DMS 273 treated with DMSO at 0.1 percent for 48 hours (cell line): ENCODE data around the gene CRAMP1.
"Not testable (repeated sequence)": the region's sequence is repeated elsewhere in the genome, so short reads cannot be mapped to it uniquely, and the experiment has no call there.

Source experiments
- DNase-seq: peaks from one replicate; lab custom pipeline; 2025; lab: John Stamatoyannopoulos, UW

CRAMP1 gene, protein sequence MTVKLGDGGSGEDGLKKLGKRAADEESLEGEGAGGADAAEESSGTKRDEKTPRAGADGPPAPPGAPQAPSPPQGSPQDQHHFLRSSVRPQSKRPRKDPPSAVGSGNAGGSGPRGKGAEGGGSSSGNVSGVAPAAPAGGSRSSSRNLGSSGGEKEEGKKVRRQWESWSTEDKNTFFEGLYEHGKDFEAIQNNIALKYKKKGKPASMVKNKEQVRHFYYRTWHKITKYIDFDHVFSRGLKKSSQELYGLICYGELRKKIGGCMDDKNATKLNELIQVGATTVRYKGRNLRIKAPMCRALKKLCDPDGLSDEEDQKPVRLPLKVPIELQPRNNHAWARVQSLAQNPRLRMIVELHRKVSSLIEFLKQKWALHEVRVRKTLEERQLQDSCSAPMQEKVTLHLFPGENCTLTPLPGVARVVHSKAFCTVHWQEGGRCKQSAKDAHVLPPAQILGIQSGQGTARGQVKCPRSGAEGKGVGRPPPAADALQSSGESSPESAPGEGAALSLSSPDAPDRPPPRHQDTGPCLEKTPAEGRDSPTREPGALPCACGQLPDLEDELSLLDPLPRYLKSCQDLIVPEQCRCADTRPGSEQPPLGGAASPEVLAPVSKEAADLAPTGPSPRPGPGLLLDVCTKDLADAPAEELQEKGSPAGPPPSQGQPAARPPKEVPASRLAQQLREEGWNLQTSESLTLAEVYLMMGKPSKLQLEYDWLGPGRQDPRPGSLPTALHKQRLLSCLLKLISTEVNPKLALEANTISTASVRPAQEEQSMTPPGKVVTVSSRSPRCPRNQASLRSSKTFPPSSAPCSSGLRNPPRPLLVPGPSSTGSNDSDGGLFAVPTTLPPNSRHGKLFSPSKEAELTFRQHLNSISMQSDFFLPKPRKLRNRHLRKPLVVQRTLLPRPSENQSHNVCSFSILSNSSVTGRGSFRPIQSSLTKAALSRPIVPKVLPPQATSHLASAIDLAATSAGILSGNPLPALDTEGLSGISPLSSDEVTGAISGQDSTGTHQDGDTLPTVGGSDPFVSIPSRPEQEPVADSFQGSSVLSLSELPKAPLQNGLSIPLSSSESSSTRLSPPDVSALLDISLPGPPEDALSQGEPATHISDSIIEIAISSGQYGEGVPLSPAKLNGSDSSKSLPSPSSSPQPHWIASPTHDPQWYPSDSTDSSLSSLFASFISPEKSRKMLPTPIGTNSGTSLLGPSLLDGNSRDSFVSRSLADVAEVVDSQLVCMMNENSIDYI (N-terminal part only)

DNA sequence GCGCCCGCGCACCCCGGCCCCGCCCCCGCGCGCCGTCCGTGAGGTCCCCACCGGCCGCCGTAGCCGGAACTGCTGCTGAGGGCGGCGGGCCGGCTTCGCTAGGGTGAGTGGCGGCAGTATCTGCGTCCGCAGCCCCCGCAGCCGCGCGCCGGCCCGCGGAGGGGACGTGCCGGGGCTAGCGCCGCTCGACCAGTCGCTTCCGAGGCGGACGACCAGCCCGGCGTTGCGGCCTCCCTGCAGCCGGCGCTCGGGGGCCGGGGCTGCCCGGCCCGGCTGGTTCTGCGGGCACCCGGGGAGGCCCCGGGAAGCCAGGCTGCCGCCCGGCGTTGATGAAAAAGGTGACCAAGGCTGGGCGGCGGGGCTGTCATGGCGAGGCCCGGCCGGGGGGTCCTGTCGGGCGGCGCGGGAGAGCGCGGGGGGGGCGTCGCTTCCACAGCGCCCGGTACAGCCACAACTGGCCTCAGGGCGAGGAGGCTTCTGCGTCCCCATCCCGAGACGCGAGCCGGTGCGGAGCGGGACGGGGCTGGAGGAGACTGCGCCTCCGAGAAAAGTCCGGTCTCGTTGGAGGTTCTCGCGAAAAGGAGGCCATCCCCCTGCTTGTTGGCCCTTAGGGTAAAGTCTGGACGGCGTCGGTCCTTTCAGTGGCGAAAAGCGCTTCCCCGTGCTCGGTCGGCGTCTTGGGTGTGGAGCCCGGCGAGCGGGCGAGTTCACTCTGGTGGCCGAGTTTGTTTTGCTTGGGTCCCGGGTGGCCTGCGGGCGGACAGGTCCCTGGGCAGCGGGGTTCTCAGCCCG is at the start of gene CRAMP1:
Gene CRAMP1 (plus strand): TSS at position 41 of the 792 bp plus-strand sequence. CDS start 2,280 bp downstream, outside the sequence.
- no peak for DNase-seq

DNA sequence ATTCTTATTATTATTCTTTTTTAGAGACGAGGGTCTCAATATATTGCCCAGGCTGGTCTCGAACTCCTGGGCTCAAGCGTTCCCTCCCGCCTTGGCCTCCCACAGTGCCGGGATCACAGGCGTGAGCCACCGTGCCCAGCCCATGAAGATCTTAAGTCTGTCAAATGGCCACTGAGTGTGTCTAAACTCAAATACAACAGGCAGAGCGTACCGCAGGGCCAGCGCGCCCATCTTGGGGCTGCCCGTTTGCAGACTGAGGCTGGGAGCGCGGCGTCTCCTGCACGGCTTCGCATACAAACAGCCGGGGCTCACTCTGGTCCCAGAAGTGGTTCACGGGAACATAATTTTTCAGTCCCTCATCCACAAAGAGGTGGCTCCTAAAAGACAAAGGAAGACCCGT is 48.4 kb upstream of the CRAMP1 start:
- no peak for DNase-seq

DNA sequence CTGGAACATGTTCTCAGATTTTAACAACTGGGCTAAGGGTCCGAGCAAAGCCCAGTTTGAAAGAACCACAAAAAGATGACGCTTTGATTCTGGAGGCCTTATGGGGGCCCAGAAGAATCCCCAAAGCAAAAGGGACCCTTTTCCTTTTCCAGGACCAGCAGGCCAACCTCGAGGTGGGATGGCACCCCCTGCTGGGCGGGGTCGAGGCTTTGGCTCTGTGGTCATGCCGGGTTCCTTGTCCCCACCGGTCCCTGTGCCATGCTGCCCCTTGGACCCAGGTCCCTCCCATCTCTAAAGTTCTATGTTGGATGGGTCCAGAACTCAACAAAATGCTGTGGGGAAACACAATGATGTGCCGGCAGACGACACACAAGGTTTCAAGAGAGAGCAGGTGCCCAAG is 47.8 kb upstream of the CRAMP1 start:
- DNase-seq, result no peak

DNA sequence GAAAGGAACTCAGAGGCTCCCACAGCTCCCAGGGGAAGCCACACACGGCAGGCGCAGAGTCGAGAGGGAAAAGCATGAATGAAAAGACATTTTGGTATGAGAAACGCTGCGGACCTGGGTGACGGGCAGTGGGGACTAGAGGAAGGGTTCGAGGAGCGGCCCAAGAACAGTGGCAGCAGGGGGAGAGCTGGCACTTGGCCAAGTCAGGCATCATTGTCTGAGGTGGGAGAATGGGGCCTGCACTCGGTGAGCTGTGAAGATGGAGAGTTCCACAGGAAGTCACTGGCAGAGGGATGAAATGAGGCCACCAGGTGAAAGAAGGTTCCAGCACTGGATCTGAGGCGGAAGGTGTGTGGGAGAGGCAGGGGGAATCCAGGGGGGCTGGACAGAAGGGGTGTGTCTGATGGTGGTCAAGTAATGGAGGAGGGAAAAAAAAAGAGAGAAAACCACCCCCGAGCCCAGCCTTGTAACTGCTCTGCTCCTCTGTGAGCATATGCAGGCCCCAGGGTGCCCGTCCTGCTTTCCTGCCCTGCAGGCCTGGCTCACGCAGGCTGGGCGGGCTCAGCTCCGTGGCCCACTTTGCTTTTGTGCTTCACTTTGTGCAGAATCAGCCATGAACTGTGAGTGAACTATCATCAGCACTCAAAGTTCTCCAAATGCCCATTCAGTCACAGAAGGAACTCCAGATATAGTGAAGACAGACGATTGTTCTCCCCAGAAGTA is 46.9 kb upstream of the CRAMP1 start:
- DNase-seq, result no peak

DNA sequence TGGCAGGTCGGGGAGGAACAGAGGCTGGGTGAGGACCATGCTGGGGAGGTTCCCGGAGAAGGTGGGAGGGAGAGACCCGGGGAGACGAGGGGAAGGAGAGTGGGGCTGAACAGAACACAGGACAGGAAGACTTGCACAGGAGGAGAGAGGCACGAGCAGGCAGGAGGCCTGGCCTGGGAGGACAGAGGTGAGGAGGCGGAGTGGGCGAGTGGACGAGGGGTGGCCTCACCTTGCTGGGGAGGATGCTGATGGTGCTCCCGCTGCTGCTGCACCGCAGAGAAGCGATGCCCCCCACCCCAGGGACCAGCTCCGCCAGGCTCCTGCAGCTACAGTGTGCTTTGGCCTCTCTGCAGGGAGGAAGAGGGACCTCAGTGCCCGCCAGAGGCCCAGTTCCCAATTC is 44.2 kb upstream of the CRAMP1 start:
- DNase-seq, result no peak

DNA sequence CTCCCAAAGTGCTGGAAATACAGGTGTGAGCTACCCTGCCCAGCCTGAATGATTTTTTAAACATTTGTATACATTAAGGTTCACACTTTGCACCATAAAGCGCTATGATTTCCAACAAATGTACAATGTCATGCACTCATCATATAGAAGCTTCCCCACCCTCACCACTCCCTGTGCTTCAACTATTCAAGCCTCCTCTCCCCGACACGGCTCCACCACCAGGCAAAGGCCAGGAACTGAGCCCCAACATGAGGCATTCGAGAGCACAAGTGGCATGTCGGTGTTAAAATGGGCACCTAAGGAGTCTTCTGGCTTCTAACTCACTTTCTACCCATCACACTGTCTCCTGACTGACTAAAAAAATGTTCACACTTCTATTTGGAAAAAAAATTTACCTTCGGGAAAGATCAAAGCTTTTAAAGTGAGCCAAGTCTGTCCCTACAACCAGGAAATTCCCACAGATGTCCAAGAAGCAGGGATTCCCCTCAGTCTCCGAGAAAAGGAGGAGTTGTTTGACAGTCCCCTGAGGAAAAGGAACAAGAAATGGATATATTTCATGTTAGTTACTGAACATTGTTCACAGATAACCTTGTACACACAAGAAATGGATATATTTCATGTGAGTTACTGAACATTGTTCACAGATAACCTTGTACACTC is 41.0 kb upstream of the CRAMP1 start:
- DNase-seq, result no peak

DNA sequence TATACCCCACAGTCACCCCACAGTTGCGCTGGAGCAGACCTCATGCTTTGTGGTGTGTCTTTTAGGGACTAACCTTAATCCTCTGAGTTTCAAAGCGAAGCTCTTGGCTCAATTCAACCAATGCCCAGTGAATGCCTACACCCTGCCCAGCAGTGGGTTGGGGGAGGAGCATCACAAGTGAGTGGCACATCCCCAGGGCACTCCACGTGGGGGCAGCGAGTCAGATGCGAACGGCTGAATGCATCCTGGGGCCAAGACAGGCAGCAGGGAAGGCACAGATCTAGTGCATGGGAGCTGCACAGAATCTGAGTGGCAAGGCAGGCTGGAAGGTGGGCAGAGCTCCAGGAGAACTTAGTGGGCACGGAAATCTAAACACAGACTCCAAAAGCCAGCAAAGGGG is 39.5 kb upstream of the CRAMP1 start:
- DNase-seq, result no peak

DNA sequence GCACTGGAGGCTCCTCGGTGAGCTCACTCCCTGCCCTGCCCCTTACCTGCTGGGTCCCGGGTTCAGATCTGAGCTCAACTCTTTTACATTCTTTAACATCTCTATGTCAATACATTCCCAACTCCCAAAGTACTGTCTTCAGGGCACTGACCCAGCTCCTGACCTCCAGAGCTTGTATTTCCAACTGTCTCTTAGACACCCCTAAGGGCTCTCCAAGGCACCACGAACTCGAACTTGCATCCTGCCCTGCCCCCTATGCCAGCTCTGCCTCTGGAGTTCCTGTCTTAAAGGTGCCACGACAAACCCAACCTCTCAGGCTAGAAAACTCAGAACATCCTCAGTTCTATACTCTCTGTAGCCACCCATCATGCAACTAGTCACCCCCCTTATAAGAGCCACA is 38.9 kb upstream of the CRAMP1 start:
- no peak for DNase-seq

DNA sequence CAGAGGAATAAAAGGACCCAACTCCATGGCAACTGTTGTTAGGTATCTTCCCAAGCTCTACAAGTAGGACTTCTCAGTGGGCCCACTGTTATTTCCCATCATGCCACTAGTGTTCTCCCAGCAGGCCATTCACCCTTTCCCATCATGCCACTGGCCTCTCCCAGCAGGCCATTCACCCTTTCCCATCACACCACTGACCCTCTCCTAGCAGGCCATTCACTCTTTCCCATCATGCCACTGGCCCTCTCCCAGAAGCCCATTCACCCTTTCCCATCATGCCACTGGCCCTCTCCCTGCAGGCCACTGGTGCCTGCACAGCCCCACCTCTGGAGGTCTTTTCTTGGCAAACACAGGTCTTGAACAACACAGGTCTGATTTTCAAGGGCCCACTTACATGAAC is 36.6 kb upstream of the CRAMP1 start:
- no peak for DNase-seq

DNA sequence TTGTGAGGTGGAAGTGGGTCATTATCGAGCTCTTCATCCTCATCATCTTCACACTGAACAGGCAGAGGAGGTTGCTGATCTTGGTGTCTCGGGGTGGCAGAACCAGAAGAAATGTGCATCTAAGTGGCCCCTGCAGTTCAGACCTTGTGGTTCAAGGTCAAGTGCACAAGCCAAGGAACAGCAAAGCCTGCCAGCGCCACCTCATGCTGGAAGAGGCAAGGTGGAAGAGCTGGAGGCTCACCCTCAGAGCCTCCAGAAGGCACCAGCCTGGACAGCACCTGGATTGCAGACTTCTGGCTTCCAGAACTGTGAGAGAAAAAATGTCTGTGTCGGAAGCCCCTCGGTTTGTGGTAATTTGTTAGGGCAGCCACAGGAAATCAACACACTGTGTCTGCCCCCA is 32.9 kb upstream of the CRAMP1 start:
- no peak for DNase-seq

DNA sequence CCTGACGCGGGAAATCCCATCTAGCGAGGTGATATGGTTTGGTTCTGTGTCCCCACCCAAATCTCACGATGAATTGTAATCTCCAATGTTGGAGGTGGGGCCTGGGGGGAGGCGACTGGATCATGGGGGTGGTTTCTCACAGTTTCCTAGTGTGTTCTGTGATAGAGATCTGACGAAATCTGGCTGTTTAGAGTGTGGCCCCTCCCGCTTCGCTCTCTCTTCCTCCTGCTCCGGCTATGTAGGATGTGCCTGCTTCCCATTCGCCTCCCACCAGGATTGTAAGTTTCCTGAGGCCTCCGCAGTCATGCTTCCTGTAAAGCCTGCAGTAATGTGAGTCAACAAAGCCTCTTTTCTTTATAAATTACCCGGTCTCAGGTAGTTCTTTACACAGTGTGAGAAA is 31.9 kb upstream of the CRAMP1 start:
- DNase-seq, result no peak

DNA sequence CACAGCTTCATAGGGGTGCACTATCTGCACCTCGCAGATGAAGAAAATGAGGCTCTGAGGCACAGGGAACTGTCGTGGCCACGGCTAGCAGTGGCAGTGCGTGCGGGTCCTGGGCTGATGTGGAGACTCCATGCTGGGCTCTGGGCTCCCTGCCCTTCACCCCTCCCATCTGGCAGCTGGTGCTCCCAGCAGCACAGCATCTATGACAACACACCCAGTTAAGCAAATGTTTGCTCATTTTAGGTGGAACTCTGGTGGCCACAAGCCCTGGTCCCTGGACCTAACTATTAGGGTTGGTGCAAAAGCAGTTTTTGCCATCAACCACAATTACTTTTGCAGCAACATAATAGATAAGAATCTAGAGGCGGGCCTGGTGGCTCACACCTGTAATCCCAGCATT is 31.2 kb upstream of the CRAMP1 start:
- DNase-seq, result no peak

DNA sequence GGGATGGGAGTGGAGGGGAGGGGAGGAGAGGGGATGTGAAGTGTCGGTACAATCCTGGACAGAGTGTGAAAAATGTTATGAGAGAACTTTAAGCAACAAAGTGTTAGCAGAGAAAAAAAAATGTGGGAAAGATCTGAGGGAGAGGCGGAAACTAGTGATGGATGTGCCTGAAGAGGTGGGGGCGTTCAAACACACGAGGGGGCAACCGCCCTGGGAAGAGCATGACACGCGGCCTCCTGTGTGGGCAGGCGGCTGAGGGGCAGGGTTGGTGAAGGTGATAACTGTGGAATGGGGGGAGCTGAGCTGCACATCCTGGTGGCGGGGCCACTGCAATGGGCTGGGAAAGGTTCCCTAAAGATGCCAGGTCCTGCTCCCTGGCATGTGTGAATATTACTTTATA is 30.4 kb upstream of the CRAMP1 start:
- no peak for DNase-seq

DNA sequence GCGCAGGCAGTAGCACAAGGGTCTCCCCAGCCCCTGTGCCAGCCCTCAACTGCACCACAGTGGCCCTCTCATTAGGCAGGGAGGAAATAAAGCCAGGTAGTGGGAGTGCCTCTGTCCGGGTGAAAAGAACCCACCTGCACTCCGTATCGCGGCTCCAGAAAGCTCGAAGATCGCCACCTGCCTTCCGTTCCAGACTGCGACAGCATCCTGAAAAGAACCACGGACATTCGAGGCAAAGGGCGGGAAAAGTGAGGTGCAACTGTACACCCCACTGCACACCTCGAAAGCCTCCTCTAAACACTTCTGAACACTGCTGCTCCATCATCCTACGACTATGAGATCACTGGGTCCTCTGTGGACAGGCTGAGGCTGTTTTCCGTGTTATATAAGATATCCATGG is 29.0 kb upstream of the CRAMP1 start:
- DNase-seq, result no peak

DNA sequence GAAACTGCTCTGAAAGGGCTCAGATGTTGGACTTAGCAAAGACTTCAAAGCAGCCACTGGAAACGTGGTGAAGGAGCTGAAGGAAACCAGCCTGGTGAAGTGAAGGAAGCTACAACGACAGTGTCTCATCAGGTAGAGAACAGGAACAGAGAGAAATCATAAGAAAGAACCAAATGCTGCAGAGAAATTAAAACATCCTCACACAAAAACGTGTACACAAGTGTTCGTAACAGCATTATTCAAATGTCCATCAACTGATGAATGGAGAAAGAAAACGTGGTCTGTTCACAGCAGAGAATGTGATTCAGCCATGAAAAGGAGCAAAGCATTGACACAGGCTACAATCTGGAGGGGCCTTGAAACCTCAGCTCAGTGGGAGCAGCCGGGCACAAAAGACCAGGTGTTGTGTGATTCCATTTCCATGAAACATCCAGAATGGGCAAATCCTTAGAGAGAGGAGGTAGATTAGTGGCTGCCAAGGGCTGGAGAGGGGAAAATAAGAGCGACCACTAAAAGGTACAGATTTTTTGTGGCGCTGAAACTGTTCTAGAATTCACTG is 27.2 kb upstream of the CRAMP1 start:
- no peak for DNase-seq

DNA sequence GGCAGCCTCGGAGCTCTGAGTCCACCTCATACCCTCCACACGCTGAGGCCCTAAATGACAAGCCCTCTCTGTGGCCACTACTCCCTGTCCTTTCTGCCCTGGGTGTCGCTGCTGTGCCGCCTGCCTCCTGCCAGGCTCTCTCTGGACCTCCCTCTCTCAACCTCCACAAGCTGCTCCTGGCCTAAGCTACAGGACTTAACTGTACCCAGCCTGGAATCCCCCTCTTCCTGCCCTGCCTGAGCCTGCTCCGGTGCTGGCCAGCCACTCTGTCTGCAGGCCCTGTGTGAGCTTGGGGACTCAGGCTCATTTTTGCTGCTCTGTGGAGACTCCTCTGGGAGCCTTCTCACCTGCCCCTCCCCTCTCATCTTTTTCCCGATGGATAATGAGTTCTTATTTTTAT is 21.8 kb upstream of the CRAMP1 start:
- DNase-seq, result no peak

DNA sequence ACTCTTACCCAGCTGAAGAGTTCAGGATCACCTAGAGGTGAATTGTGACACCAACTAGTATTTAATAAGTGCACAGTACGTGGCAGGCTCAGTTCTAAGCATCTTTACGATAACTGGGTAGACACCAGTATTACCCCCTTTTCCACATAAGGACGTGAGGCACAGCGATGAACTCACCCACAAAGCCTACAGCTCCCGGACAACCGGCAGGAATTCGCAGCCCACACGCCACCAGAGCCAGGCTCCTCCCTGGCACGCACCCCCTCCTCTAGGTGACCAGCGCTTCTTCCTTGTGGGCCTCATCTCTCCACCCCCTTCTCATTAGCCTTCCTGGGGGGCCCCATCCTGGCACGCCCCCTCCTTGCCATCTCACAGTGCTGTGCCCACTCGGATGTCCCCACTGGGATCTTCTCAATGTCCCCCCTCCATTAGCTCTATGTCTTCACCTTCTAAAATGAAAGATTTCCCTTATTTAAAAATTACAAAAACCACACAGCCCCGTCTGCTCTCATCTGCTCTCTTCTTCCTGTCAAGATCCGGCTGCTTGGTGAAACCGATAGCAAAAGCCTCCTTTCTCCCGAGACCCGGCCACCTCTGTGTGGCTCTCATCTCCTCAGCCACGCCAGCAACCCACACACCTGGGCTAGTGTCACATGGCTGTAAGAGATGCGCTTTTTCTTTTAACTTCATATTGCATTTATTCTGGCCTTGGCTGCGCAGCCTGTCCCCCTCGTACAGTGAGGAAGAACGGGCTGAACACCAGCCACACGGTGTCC is 21.0 kb upstream of the CRAMP1 start:
- no peak for DNase-seq

DNA sequence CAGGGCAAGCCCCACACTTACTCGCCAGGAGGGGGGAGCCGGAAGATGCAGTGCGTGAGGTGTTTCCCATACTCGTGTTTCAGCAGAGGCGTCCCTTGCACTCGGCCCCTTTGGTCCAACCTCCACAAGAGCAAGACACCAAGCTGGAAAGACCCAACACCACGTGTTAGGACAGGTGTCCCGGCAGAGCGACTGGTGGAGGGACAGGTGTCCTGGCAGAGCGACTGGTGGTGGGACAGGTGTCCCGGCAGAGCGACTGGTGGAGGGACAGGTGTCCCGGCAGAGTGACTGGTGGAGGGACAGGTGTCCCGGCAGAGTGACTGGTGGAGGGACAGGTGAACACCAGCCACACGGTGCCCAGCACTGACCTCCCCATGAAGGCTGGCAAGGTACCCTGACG is 19.7 kb upstream of the CRAMP1 start:
- no peak for DNase-seq

DNA sequence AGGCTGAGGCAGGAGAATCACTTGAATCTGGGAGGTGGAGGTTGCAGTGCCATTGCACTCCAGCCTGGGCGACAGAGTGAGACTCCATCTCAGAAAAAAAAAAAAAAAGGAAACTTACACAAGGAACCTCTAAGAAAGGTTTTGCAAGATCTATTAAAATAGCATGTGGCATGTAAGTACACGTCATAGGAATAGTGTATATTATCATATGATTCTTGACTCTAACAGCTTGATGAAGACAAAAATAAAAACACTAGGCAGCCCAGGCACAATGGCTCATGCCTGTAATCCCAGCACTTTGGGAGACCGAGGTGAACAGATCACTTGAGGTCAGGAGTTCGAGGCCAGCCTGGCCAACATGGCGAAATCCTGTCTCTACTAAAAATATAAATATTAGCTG is 16.6 kb upstream of the CRAMP1 start:
- DNase-seq, result not testable (repeated sequence)
